ENCODE results near the gene RGL3.

DNA sequence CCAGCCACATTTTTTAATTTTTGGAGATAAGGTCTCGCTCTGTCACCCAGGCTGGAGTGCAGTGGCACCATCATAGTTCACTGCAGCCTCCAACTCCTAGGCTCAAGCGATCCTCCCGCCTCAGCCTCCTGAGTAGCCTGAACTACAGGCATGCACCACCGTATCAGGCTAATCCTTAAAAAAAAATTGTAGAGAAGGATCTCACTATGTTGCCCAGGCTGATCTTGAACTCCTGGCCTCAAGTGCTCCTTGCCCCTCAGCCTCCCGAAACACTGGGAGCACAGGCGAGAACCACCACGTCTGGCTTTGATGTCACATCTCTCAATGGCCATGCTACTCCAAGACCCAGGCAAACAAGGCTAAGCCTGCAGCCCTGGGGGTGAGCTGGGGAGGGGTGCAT lies 37.5 kb upstream of the RGL3 start:
- TF ChIP-seq, protein P1, sequence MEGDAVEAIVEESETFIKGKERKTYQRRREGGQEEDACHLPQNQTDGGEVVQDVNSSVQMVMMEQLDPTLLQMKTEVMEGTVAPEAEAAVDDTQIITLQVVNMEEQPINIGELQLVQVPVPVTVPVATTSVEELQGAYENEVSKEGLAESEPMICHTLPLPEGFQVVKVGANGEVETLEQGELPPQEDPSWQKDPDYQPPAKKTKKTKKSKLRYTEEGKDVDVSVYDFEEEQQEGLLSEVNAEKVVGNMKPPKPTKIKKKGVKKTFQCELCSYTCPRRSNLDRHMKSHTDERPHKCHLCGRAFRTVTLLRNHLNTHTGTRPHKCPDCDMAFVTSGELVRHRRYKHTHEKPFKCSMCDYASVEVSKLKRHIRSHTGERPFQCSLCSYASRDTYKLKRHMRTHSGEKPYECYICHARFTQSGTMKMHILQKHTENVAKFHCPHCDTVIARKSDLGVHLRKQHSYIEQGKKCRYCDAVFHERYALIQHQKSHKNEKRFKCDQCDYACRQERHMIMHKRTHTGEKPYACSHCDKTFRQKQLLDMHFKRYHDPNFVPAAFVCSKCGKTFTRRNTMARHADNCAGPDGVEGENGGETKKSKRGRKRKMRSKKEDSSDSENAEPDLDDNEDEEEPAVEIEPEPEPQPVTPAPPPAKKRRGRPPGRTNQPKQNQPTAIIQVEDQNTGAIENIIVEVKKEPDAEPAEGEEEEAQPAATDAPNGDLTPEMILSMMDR (conservative IDR thresholded peaks at IDR 0.05 in 1 of 2, IDR thresholded peaks at IDR 0.05 in 1 of 2; ENCODE audit: low read depth in 1 of 2, low read length in 2 of 2), result no peak
- no peak for TF ChIP-seq EZH2 (IDR thresholded peaks at IDR 0.05; ENCODE audit: low read length, missing control alignments)
